HG03097 (cell line): Measurements from ENCODE around the gene PPP1R16B.

Experiments used
- ATAC-seq: cut with Tn5 transposase; IDR thresholded peaks from one replicate; pipeline ENCODE4 v1.9.1; 2021; ENCODE audit not compliant: unreplicated experiment, low FRiP score

PPP1R16B gene

DNA sequence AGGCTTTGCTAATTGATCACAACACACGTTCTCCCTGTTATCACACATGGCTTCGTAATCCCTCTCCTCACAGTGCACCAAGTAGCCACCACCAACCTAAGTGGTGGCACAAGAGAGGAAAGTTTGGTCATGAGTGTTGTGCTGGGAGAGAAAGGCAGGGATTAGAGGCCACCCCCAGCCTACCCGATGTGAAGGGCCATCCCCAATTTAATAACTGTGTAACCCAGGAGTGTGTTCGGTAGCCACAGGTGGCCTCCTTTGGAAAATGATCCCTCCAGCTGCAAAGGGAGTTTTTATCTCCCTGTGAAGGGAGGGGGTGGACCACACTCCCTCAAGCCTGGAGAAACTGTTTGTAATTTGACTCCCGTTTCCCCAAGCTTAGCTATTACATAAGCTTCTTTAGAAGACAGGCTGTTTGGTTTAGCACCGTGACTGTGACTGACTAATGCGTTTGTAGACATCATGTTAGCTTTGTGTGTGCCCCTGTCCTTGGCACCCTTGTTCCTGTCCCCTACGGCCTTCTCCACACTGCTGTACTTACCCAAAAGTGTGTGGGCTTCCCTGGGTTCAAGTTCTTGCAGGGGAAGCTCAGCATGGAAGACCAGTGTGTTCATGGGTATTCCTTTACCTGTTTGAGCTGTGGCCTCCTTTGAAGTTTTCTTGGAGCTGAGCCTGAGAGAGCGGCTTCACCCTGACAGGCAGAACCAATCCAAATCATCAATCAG is 20.6 kb downstream of the PPP1R16B start:
- ATAC-seq, result no peak

DNA sequence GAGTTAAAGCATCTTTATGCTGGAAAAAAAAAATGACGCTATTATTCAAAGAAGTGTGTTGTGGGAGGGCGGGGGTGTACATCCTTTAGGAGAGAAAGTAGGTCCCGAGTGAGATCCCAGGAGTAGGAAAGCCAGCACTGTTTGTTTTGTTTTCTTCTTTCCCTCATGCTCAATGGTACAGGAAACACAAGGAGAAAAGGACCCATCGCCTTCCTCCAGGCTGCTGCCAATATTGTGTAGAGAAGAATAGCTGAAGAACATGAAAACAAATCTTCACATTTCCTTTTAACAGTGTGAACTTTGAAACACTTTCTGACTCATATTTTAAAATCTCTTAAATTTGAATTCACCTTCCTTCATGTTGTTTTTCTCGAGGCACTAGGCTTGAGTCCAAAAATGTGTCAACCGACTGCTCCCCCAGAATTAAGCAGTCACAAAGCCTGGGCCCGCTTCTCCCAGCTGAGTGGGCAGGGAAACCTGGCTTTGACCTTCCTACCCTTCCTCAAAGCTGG is 22.3 kb downstream of the PPP1R16B start:
- no peak for ATAC-seq

DNA sequence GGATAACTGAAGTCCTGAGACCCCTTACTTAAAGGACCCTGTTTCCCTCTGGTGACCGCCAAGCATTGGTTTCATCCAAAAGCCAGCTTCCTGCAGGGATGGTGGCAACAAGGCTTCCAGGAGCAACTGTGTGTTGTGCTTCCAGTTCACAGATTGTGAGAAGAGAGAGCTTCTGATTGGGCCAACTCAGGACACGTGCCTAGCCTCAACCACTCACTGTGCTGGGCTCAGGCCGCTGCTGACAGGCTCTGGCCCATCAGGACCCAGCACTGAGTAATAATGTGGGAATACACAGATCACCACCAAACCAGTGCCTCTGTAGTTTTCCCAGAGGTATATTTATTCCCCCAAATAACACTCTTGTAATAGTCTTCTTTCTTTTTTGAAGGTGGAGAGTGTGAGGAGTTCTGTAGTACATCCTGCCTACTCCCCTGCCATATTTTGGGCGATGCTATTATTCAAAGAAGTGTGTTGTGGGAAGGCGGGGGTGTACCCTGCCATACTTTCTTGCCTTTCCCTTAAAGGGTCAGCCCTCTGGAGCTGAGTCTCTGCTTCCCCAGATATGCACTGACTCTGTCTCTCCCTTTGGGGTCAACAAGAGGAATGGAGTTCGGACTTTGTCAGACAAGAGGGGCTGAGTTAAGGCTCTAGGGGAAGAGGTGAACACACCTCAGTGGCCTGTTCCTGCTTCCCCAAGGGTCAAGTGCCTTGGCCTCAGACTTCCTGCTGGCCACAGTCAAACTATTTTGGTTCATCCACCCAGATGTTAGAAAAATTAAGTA is 23.2 kb downstream of the PPP1R16B start:
- ATAC-seq, result no peak

DNA sequence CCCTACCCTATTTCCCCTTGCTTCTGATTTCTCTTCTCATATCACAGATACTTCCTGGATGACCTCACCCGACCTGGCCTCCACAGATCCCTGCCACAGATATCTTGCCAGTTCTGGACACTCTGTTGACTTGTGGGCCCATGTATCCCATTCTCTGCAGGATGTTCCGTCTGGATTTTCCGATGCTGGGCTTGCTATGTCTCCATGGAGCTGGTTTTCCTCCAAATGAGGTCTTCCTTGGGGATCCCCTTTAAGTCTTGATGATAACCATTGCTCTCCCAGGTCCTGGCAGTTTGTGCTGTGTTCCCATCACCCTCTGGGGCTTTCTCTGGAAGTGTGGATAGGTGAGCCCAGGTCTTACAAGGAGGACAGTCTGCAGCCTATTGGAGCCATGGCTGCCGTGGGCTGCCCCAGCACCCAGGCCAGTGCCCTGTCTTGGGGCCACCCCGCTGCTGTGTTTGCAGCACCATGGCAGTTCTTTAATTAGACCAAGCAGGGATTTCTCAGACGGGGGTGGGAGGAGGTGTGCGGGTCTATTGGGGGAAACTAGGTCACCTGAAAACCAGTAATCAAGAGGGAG is 23.9 kb downstream of the PPP1R16B start:
- no peak for ATAC-seq

DNA sequence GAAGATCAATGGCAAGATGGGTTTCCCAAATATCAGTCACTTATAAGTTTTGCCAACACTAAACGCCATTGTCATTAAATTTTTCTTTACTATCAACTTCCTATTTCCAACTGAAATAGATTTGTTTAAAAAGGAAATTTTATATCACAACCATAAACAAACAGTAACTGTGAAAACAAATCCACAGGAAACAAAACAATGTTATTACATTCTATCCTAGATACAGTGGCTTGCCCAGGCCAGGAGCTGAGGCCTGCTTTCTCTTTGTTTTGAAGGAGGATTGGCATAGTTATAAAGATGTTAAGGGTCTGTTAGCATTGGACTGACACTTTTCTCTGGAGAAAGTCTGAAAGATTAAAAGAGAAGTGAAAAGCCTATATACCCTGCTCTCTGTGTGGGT is 24.9 kb downstream of the PPP1R16B start:
- no peak for ATAC-seq

DNA sequence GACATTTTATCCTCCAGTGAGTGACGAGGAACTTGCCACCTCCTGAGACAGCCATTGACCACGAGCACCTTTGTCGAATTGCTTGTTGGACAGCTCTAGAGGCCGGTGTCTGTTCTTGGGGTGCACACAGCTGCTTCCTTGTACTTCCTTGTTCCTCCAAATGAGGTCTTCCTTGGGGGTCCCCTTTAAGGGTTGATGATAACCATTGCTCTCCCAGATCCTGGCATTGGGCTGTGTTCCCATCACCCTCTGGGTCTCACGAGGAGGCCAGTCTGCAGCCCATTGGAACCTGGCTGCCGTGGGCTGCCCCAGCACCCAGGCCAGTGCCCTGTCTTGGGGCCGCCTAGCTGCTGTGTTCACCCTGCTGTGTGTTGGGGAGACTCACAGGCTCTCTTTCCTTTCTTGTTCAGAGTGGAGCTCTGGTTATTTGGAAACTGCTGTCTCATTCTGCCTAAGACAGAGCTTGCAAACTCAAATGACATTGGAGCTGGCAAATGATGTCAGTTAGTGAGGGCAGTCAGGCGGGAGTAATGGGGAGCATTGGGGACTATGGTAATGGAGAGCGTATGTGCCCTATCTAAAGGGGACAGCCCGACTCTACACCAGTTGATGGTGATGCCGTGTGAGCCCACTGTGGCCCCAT is 25.7 kb downstream of the PPP1R16B start:
- ATAC-seq, result no peak

DNA sequence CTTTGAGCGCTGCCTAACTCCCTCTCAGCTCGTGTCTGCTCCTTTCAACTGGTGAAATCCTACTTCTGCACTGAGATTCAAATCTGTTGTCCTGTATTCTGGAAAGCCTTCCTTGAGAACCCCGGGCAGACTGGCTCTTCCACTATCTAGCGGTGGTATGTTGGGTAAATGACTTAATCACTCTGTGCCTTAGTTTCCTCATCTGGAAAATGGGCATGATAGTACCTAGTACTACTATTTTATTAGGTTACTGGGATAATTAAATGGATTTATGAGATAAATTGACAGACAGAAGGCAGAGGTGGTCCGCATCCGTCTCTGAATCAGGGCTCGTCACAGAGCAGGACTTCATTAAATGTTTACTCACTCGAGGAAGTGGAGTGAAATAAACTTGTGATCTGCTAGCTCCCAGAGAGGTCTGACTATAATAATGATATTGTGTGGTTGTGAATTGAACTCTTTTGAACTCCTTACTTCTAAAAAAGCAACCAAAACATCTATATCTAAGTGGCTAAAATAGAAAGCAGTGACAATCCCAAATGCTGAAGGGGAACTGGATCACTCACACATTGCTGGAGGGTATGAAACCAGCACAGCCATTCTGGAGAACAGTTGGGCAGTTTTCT is 26.6 kb downstream of the PPP1R16B start:
- no peak for ATAC-seq

DNA sequence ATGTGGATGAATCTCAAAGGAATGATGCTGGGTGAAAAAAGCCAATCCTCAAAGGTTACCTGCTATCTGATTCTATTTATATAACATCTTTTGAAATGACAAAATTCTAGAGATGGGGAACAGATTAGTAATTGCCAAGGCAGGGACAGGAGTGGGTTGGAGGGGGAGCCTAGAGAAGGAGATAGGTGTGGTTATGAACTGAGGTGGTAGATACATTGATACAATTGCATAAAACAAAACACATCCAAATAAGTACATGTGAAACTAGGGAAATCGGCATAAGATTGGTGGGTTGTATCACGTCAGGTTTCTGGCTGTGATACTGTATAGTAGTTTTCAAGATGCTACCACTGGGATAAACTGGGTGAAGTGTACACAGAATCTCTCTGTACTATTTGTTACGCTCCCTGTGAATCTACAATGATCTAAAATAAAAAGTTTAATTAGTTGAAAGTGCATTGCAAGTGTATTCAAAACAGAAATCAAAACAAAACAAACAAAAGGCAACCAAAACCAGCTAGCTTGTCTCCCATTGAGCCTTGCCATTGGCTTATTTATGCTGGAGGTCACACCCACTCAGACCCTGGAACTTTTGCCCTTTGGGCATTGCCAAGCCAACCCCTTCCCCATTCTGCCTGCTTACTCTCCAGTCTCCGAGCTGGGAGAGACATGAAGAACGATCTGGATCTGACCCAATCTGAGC is 27.8 kb downstream of the PPP1R16B start:
- ATAC-seq, result no peak

DNA sequence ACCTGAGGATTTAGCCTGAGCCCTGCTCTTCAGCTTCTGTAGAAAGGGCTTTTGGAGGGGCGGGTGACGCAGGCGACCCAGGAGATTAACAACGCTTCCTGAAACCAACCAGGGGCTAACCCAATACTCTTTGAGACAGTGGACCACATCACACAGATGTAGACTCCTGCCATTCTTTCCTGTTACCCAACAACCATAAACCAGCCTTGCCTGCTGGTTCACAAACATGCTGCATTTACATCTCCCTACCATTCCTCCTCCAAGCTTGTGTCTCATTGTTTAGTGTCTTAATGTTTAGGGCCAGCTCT is 28.3 kb downstream of the PPP1R16B start:
- no peak for ATAC-seq

DNA sequence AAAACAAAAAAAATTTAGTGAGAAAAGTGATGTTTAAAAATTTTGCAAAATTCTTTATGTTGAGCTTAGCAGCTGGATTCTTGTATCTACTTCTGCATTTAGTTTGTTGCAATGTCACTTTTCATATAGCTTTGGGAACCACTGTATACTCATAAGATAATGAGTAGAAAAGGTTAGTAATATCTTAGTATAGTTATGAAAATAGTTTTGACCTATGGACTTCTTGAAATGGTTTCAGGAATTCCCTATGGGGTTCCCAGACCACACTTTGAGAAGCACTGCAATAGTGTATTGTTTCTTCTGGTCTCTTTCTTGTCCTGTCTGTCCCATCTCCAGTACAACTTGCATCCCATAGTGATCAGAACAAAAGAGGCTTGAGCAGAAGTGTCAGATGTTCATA is 29.4 kb downstream of the PPP1R16B start:
- no peak for ATAC-seq

DNA sequence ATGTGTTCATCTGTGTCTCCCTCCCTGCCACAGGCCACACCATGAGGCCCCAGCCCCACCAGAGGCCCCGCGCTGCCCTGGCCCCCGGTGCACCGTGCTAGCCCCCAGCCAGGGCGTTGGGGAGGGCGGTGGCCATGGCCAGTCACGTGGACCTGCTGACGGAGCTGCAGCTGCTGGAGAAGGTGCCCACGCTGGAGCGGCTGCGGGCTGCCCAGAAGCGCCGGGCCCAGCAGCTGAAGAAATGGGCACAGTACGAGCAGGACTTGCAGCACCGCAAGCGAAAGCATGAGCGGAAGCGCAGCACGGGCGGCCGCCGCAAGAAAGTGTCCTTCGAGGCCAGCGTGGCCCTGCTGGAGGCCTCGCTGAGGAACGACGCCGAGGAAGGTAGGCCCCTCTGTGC is 30.3 kb downstream of the PPP1R16B start:
- ATAC-seq, result no peak

DNA sequence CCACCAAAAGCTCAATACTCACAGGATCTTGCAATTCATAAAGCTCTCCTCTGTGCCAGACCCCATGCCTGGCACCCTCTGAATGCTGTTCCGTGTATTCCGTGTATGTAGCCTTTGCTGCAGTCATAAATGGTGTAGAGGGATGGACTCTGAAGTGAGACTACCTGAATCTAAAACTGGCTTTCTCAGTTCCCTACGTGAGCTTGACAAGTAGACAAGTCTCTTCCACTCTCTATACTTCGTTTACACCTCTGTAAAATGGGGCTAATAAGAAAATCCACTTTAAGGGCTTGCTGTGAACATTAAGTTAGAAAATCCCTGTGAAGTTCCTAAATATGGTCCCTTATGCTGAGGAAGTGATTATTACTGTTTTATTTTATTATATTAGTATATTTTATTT is 31.5 kb downstream of the PPP1R16B start:
- ATAC-seq, result no peak

DNA sequence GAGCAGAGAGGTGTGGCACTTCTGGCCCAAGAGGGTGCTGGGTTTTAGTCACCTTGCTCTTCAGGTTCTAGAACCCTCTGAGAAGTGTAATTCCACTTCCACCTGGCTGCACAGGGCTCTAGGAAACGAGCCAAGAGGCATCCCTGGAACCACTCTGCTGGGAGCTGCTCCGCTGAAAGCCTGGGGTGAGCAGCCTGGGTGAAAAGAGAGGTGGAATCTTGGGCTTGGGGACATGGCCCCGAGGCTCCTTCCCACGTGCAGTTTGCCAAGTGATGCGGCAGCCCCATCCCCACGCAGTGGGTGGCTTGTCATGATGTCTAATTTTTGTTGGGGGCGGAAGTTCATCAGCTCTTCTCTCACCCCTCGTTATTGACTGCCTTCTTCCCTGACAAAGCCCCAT is 32.8 kb downstream of the PPP1R16B start:
- ATAC-seq, result no peak

DNA sequence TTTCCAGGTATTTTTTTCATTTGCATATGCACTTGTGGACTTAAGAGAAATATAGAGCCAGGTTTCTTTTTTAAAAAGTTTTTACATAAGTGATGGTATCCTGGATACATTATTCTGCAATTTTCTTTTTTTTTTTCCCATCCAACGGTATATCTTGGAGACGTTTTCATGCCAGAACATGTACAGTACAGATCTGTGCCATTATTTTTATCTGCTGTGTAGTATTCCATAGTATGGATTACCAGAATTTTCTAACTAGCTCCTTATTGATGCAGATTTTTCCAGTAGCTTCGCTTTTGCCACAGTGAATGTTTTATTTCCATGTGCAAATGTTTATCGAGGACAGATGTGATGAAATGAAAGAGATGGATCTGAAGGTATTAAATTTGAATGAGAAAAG is 34.1 kb downstream of the PPP1R16B start:
- ATAC-seq, result no peak

DNA sequence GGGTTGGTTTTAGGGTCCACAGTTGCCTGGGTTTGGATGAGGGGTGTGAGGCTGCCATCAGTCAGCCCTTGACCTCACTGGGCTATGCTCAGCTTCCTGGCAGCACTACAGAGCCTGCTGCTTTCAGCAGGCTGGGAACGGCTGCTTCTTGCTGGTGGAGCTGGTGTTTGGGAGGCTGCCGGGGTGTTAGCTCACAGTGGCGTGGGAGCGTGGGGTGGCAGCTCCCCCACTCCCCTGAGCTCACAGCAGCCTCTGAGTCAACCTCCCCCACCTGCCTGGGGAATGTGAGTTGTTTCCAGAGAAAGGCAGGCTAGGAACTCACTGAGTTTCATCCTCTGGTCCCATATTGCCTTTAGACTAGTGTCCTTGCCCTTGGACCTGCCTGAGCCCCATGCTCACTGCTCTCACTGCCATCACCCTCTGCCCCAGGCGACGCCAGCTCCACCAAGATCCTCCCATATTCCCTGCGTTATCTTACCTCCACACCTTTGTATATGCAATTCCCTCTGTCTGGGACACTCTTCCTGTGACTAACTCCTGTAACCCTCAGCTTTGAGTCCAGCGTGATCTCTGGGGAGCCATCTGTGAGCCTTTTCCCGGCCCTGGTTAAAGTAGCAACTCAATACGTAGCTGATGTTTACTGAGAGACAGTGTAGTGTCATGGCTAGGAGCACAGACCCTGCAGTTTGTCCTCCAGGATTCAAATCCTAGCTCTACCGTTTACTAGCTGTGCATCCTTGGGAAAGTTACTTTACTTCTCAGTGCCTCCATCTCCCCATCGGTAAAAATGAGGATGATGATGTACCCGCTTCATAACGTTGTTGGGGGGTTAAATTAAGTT is 34.8 kb downstream of the PPP1R16B start:
- no peak for ATAC-seq

DNA sequence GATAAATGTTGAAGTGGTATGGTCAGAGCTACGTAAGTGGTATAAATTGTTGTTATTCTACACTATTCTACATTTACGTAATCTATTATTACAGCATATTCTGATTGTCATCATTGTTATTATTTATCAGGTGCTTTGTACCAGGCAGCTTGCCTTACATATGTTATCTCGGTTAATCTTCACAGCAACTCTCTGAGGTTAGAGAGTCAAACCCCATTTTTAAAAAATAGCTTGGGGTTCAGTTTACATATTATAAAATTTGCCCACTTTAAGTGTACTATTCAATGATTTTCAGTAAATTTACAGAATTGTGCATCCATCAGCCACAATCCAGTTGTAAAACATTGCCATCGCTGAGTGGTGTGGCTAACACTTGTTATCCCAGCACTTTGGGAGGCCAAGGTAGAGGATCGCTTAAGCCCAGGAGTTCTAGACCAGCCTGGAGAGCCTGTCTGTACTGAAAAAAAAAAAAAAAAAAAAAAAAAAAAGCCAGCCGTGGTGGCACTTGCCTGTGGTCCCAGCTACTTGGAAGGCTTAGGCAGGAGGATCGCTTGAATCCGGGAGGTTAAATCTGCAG is 35.5 kb downstream of the PPP1R16B start:
- no peak for ATAC-seq

DNA sequence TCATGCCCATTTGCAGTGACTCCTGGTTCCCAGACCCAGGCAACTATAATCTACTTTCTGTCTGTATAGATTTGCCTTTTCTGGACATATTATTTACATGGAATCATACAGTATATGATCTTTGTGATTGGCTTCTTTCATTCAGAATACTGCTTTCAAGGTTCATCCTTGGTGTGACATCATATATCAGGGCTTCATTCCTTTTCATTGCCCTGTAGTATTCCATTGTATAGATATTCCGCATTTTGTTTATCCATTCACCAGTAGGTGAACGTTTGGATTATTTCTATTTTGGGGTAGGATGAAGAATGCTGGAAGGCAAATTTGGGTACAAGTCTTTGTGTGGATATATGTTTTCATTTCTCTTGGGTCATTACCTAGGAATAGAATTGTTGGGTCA is 36.1 kb downstream of the PPP1R16B start:
- no peak for ATAC-seq

DNA sequence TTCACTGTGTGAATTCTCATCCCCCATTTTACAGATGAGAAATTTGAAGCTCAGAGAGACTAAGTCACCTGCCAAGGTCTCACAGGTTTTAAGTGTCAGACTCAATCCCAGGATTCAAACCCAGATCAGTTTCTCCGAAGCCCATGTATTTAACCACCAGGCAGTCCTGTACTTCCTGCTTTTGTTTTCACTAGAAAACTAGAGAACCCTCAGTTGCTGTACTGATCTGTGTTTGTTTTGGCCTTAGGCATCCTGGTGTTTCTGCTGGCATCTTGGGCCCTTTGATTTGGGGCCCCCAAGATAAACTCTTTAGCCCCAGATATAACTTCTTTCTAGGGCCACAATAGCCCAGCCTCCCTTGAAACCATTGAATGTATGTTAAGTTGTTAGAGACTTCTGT is 36.5 kb downstream of the PPP1R16B start:
- no peak for ATAC-seq

DNA sequence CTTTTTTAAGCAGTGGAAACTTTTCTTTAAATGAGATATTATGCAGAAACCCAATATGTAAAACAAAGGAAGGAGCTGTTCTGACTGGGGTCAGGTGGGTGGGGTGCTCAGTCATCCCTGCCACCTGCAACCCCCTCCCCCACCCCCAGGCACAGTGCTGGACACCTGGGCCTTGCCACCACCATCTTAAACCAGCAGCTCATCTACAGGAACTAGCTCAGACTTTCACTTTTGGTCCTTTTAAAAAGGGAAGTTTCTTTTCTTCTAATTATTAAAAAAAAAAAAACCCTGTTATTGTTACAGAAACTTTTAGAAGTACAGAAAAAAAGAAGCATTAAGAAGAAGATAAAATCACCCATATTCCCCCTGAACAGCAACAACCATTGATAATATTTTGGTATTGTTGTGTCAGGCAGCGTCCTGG is 37.1 kb downstream of the PPP1R16B start:
- ATAC-seq, result peak; percentile 86
